HG03571 (cell line): Measurements from ENCODE around the gene OPCML.

Source experiments
- ATAC-seq: cut with Tn5 transposase; IDR thresholded peaks from one replicate; pipeline ENCODE4 v1.9.1; 2021; ENCODE audit not compliant: unreplicated experiment

The OPCML gene

GRCh38 chr11:132544007-132544406, 988.3 kb downstream of the OPCML start:
- ATAC-seq, result no peak

DNA sequence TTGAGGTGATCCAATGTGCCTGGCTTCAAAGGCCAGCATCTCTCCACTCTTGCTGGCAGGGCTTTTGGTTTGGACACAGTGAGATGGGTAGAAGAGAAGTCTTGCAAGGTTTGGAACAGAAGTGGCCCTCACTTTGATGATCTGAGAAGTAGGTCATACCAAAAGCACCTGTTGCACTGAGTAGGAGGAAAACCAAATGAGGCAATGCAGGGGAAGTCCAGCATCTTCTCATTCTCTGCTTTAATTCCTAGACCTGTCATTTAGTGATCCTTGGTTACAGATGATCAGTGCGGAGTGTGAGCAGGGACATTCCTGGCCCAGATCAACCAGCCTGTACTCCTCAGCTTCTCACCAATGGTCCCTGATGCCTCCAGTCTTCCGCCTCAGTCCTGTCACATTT, 990.5 kb downstream of the OPCML start:
- ATAC-seq, result no peak

- no peak for ATAC-seq
Measured at GRCh38 chr11:132540581-132540980, 991.7 kb downstream of the OPCML start.

- ATAC-seq, result no peak
Measured at GRCh38 chr11:132539590-132540368, 992.5 kb downstream of the OPCML start.

- no peak for ATAC-seq
Measured at GRCh38 chr11:132538642-132539041, 993.7 kb downstream of the OPCML start.

DNA sequence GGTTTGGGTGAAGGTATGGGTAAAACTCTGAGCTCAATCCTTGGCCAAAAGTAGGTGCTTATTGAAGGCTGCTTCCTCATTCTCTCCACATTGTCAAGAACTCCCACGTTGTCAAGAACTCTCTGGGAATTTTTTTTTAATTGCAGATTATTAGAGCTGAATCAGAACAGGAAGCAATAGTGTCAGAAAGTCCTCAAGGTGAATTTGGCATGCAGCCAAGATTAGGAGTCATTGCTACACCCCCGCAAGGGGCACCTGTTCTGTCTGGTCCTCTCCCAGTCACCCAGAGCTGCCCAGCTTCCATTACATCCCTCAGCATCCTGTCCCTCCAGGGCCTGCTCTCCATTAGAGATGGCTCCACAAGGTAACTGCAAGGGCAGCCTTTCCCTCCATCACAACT, 996.5 kb downstream of the OPCML start:
- no peak for ATAC-seq

GRCh38 chr11:132531921-132532320, 1000.4 kb downstream of the OPCML start:
- no peak for ATAC-seq

DNA sequence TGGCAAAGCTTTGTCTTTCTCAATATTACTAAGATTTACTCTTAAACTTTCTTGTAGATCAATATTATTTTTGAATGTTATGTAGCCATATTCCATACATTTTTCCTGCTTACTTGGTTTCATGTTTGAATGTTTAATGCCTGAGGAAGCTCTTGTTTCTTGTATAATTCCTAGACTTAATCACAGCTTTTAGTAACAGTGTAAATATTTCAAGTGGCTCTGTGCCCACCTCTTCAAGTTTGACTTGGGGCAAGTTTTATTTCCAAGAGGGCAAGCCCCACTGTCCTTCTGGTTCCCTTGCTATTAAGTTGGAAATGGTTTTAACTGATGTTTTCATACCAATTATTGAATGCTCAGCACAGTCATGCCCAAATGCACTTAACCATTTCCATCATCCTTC, 1004.1 kb downstream of the OPCML start:
- no peak for ATAC-seq

DNA sequence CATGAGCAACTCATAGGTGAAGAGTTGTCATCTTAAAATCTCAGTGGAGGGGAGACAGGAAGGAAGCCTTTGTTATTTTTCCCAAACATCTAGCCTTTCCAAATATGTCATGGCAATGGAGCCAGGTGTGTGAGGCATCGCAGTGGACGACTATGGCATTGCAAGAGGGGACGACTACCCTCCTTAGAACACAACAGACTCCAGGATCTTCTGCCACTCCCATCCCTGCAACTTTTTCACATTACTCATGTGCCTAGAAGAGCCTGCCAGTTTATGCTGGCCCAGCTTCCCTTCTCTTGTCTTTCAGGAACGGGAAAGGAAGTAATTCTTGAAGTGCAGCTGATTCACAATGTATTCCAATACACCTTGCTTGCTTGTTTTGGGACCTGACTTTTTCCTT, 1008.4 kb downstream of the OPCML start:
- no peak for ATAC-seq

DNA sequence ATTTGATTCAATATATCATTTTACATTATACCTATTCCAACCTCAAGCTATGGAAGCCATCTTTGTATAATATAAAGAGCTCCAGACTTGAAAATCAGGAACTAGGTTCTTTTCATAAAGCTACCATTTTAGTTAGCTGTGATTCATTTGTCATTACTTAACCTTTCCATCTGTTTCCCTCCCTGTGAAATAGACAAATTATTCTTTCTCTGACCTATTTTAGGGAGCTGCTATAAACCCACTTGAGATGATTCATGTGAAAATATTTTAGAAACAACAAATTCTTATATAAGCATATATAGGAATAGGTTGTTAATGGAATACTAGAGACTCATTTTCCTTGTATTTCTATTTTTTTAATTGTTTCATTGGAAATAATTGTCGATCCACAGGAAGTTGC, 1012.1 kb downstream of the OPCML start:
- no peak for ATAC-seq

- ATAC-seq, result no peak
Measured at GRCh38 chr11:132519241-132519815, 1013.0 kb downstream of the OPCML start.

DNA sequence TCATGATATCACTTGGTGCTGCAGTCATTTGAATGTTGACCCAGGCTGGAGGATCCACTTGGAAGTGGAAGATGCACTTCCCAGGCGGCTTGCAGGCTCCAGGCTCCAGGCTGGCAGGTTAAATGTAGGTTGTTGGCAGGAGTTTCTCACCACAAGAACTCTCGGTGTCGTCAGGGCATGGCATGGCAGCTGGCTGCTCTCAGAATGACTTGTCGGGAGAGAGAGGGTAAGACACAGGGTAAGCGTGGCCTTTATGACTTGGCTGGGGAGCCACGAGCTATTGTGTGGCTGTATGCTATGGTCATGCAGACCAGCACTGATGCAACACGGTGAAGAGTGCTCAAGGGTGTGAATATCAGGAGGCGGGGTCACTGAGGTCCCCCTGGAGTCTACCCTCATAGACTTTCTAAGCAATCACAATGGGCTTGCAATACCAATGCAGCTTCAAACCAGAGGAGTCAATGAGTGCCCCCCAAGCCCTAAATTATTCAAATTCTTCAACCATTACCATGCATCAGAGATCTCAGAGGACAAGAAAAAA, 1027.7 kb downstream of the OPCML start:
- no peak for ATAC-seq

DNA sequence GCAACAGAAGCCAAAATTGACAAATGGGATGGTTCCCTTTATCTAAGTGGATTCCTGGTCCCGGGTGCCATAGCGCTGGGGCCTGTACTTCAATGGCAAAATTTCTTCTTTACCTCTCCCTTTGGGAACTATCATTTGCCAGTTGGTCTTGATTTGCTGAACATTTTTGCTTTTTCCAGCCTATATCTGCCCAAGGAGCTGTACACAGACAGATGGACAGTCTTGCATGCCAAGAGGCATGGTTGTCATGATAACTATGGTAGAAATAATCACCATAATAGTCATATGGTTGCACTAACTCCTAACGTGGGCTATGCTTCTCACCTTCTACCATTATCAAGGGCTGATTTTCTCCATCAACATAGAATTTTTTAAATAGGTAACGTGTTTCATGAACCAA, 1030.9 kb downstream of the OPCML start:
- ATAC-seq, result no peak

DNA sequence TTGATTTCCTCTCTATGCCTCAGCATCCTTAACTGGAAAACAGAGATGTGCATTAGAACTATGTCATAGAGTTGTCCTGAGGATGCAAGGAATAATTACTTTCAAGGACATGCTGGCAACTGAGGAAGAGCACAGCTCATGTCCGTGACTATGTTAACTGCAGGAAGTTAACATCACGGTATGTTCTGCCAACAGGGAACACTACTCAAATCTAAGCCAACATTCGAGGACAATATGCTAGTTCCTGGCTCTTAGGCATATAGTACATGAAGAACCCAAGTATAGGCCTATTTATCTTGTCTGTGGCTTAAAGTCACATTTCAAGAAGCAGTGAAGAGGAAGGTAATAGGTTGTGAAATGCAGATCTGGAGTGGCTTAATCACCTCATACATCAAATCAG, 1032.6 kb downstream of the OPCML start:
- no peak for ATAC-seq

GRCh38 chr11:132496341-132496740, 1036.0 kb downstream of the OPCML start:
- ATAC-seq, result no peak

DNA sequence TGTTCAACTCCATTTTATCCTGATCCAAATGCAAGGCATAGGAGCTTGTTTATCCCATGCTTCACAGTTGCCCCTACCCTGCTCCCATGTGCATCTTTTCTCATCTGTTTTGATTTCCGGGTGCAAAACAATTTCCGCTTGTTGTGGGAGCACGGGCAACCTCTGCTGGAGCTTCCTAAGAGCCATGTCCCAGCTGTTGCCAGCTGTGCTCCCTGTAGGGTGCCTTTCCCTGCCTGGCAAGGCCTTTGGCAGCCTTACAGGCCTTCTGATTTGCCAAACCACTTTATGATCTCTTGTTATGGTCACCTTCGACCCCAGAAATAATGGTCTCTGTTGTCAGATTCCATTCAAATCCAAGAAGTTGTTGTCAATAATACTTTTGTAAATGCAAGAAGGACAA, 1038.5 kb downstream of the OPCML start:
- ATAC-seq, result no peak

GRCh38 chr11:132490978-132491377, 1041.3 kb downstream of the OPCML start:
- no peak for ATAC-seq

GRCh38 chr11:132486060-132486459, 1046.2 kb downstream of the OPCML start:
- ATAC-seq, result no peak

- no peak for ATAC-seq
Measured at GRCh38 chr11:132475026-132475425, 1057.3 kb downstream of the OPCML start.

DNA sequence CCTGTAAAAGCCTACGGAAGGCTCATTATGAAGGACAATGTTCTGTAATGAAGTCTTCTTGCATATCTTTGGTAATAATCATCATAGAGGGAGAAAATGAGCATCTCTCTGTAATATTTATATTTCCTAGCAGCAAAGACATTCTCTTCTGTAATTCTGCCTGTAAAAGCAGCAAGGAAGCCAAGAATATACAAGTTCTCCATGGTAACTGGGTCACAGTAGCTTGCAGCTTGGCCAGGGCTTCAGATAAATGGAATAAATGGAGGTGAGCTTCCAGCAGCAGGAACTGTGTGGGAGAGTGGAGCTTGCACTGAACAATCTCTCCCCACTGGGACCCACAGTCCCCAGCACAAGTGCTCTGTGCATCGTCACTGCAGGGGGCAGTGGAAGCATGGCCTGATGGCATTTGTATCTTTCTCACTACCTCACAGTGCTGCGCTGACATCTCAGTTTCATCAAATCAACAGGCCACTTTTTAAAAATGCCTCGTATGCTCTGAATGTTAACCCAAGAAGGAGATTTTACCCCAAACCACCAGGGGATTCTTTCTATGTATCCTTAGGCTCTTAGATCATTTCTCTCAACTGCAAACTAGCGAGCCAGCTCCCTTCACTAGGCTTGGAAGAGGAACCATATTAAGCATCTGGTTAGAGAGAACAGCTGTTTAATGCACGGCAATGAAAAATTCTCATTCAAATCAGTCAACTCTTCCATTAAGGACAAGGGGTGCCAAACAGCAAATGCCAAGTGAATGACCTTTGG, 1059.7 kb downstream of the OPCML start:
- no peak for ATAC-seq

DNA sequence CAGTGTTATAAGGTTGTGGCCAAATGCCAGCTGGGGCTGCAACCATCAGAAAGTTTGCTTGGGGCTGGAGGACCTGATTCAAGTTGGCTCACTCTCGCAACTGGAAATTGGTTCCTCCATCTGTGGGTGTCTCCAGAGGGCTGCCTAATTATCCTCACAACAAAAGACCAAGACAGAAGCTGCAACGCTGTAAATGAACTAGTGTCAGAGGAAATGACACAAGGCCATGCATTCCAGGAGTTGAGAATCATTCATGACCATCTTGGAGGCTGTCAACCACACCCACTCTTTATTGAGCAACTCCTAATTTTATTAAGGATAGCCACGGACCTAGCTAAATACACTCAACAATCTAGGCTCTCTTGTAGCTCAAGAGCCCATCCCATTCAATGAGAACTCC, 1060.8 kb downstream of the OPCML start:
- ATAC-seq, result no peak

DNA sequence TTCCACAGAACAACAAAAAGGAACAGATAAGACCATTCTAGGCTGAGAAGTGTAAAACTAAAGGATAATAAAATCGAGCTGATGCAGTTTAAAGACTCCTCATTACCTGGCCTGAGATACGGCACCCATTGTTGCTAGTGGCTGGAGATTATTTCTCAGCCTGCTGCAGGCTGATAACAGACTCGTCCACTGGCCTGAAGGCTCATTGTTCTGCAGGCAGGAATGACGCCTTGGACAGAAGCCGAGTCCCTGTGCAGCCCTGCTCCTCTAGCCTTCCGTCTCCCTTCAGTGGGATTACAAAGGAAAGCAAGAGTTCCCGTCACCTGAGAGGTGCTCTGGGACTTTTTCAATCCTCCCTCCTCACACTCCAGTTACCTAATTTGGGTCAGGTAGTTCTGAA, 1065.3 kb downstream of the OPCML start:
- no peak for ATAC-seq
